MCF 10A (cell line): ENCODE data around the gene GRIFIN. TPM values are rescaled to one million over a fixed set of nuclear protein-coding genes. Genes with fewer than 3 reads are reported as not detected.

Experiments
- BruUV-seq: library from RNA; stranded (reverse); fragments of 400-500 nt; replicated peaks from 2 replicates; lab custom pipeline; 2021; lab: Mats Ljungman, UMichigan
- CTCF ChIA-PET: fragments of 300-600 bp; sonication (Branson Sonifier 250); formaldehyde crosslinking; extraction: SDS; loops from one replicate; lab custom pipeline; 2021; ENCODE audit warnings: antibody characterized with exemption, inconsistent platforms; lab: Yijun Ruan, JAX
- POLR2A ChIA-PET: fragments of 300-600, 350-650 bp; sonication (Branson Sonifier 250); formaldehyde crosslinking; extraction: SDS; loops from one replicate; lab custom pipeline; 2020; ENCODE audit warnings: antibody characterized with exemption, inconsistent platforms; lab: Yijun Ruan, JAX
- DNase-seq: peaks from one replicate; pipeline ENCODE4 v3.0.0-alpha.2; 2018; ENCODE audit not compliant: unreplicated experiment
- H3K27ac Mint-ChIP-seq: one replicate; pipeline ENCODE4 v1.8.0; 2022; ENCODE audit warnings: mild to moderate bottlenecking, low read depth, mixed read lengths; ENCODE audit not compliant: unreplicated experiment
- H3K27me3 Mint-ChIP-seq: one replicate; pipeline ENCODE4 v1.8.0; 2022; ENCODE audit warnings: mixed read lengths; ENCODE audit not compliant: insufficient read depth, unreplicated experiment
- H3K36me3 Mint-ChIP-seq: one replicate; pipeline ENCODE4 v1.8.0; 2022; ENCODE audit warnings: mild to moderate bottlenecking, moderate library complexity, mixed read lengths; ENCODE audit not compliant: insufficient read depth, unreplicated experiment
- H3K4me1 Mint-ChIP-seq: one replicate; pipeline ENCODE4 v1.8.0; 2022; ENCODE audit warnings: mixed read lengths; ENCODE audit not compliant: insufficient read depth, unreplicated experiment
- H3K4me3 Mint-ChIP-seq: one replicate; pipeline ENCODE4 v1.8.0; 2022; ENCODE audit warnings: mild to moderate bottlenecking, moderate library complexity, mixed read lengths; ENCODE audit not compliant: unreplicated experiment
- H3K9me3 Mint-ChIP-seq: one replicate; pipeline ENCODE4 v1.8.0; 2022; ENCODE audit warnings: mixed read lengths; ENCODE audit not compliant: unreplicated experiment
- intact Hi-C: fragments of 100-400 bp; cut with micrococcal nuclease; formaldehyde crosslinking; loops from 2 replicates; pipeline ENCODE4 v1.14.1; 2022
- total RNA-seq: library from RNA; stranded (reverse); gene quantifications from 2 replicates; pipeline ENCODE4 v1.2.3, GENCODE V29; 2022
- TF ChIP-seq, protein P1 (sequence below): fragments of 200-600 bp; IDR thresholded peaks from one replicate; pipeline ENCODE4 v1.8.0; 2022; ENCODE audit warnings: antibody characterized with exemption, mild to moderate bottlenecking; ENCODE audit not compliant: unreplicated experiment

Gene GRIFIN
- total RNA-seq, 1 experiment from 2014 or later = not detected

GRCh38 chr7:2452643-2453270, 23.4 kb downstream of the GRIFIN start:
- H3K4me1 Mint-ChIP-seq = no peaks in the 10 kb centered on the region
- BruUV-seq = no TSS peak
- H3K27me3 Mint-ChIP-seq = no peaks in the 10 kb centered on the region
- H3K4me3 Mint-ChIP-seq = no peak overlapping the region
- CTCF ChIA-PET = interaction anchor here (0.5 to 6.2 kb wide), 13 partner anchors 11 to 784 kb away, joined by 3 to 61 read pairs (median 5); no protein-coding TSS in a partner anchor
- TF ChIP-seq, protein P1, sequence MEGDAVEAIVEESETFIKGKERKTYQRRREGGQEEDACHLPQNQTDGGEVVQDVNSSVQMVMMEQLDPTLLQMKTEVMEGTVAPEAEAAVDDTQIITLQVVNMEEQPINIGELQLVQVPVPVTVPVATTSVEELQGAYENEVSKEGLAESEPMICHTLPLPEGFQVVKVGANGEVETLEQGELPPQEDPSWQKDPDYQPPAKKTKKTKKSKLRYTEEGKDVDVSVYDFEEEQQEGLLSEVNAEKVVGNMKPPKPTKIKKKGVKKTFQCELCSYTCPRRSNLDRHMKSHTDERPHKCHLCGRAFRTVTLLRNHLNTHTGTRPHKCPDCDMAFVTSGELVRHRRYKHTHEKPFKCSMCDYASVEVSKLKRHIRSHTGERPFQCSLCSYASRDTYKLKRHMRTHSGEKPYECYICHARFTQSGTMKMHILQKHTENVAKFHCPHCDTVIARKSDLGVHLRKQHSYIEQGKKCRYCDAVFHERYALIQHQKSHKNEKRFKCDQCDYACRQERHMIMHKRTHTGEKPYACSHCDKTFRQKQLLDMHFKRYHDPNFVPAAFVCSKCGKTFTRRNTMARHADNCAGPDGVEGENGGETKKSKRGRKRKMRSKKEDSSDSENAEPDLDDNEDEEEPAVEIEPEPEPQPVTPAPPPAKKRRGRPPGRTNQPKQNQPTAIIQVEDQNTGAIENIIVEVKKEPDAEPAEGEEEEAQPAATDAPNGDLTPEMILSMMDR = no peak
- no peak overlapping the region for H3K27ac Mint-ChIP-seq
- DNase-seq = no peak
- POLR2A ChIA-PET = no interaction called here
- intact Hi-C loops = no loop called here
- H3K36me3 Mint-ChIP-seq = peaks cover 4% of the 10 kb centered on the region
- no peaks in the 10 kb centered on the region for H3K9me3 Mint-ChIP-seq

- intact Hi-C loops = no loop called here
- Mint-ChIP-seq H3K27me3 (no peaks in the 10 kb centered on the region), H3K27ac (no peak overlapping the region), H3K9me3 (no peaks in the 10 kb centered on the region), H3K4me1 (no peaks in the 10 kb centered on the region), H3K36me3 (peaks cover 4% of the 10 kb centered on the region), H3K4me3 (no peak overlapping the region)
- TF ChIP-seq, protein P1 = no peak
- ChIA-PET POLR2A (interaction anchor here (1.1 kb wide), 1 partner anchor 229 kb away, joined by 3 read pairs; no protein-coding TSS in a partner anchor), CTCF (interaction anchor here (0.5 to 6.2 kb wide), 13 partner anchors 12 to 785 kb away, joined by 3 to 61 read pairs (median 3); no protein-coding TSS in a partner anchor)
- DNase-seq = no peak
- no TSS peak for BruUV-seq
Observed at GRCh38 chr7:2452074-2452507, 24.1 kb downstream of the GRIFIN start.

DNA sequence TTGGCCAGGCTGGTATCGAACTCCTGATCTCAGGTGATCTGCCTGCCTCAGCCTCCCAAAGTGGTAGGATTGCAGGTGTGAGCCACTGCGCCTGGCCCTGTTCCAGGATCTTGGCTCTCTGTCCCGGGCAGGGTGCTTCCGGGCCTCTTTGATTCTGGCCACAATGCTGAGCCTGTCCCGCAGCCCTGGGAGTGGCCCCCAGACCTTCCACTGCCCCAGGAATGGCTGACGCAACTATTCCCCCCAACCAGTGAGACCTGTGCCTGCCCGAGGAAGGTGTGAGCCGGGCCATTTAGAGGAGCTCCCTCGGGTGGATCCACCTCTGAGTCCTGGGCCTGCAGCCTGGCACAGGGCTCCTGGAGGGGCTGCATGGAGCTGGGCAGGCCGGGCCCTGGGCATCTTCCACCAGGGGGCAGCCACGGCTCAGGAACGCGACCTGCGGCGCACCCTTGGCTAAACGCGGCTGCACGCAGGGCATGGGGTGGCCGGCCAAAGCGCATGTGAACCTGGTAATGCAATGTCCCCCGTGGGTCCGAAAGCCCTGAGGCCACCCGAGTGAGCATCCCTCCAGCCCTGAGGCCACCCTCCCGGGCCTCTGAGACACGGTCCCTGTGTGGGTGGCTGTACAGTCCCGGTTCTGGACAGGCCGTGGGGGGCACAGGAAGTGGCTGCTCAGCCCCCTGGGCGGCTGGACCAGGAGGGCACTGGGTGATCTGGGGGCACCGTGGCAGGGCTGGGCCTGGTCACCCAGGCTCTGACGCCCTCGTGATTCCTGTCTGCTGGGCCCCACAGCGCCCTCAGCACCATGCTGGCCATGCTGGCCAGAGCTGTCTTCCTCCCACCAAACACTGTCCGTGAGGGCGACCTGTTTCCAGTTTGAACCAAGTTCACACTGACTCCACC, 24.8 kb downstream of the GRIFIN start:
- intact Hi-C loops = loop anchor here (1.0 kb wide), 3 partner anchors 18 to 258 kb away; no protein-coding TSS in a partner anchor
- CTCF ChIA-PET = interaction anchor here (0.6 to 6.2 kb wide), 21 partner anchors 11 to 1011 kb away, joined by 3 to 61 read pairs (median 3); no protein-coding TSS in a partner anchor
- peaks cover 4% of the 10 kb centered on the region for H3K36me3 Mint-ChIP-seq
- H3K27ac Mint-ChIP-seq = no peak overlapping the region
- no peaks in the 10 kb centered on the region for H3K27me3 Mint-ChIP-seq
- no TSS peak for BruUV-seq
- no peak overlapping the region for H3K4me3 Mint-ChIP-seq
- POLR2A ChIA-PET = interaction anchor here (0.7 to 1.2 kb wide), 4 partner anchors 71 to 710 kb away, joined by 3 to 4 read pairs (median 3); no protein-coding TSS in a partner anchor
- no peaks in the 10 kb centered on the region for H3K9me3 Mint-ChIP-seq
- TF ChIP-seq, protein P1 = peak; percentile 98
- peak; percentile 75 for DNase-seq
- H3K4me1 Mint-ChIP-seq = no peaks in the 10 kb centered on the region
